ENCODE data around the gene SETX.
A peak's percentile ranks its signal among the peaks of the same experiment; 100 is the strongest.

The SETX gene, protein sequence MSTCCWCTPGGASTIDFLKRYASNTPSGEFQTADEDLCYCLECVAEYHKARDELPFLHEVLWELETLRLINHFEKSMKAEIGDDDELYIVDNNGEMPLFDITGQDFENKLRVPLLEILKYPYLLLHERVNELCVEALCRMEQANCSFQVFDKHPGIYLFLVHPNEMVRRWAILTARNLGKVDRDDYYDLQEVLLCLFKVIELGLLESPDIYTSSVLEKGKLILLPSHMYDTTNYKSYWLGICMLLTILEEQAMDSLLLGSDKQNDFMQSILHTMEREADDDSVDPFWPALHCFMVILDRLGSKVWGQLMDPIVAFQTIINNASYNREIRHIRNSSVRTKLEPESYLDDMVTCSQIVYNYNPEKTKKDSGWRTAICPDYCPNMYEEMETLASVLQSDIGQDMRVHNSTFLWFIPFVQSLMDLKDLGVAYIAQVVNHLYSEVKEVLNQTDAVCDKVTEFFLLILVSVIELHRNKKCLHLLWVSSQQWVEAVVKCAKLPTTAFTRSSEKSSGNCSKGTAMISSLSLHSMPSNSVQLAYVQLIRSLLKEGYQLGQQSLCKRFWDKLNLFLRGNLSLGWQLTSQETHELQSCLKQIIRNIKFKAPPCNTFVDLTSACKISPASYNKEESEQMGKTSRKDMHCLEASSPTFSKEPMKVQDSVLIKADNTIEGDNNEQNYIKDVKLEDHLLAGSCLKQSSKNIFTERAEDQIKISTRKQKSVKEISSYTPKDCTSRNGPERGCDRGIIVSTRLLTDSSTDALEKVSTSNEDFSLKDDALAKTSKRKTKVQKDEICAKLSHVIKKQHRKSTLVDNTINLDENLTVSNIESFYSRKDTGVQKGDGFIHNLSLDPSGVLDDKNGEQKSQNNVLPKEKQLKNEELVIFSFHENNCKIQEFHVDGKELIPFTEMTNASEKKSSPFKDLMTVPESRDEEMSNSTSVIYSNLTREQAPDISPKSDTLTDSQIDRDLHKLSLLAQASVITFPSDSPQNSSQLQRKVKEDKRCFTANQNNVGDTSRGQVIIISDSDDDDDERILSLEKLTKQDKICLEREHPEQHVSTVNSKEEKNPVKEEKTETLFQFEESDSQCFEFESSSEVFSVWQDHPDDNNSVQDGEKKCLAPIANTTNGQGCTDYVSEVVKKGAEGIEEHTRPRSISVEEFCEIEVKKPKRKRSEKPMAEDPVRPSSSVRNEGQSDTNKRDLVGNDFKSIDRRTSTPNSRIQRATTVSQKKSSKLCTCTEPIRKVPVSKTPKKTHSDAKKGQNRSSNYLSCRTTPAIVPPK (N-terminal part only)

GRCh38 chr9:132354637-132355355 is at the start of gene SETX:
SETX (minus strand) TSS chr9:132354986; CDS start chr9:132349428, 5,558 bp downstream.
- Histone ChIP-seq H3K27ac (peak within 1 kb of the TSS; percentile 89), H3K9me3 (ENCODE audit: low read depth, low read length) (no peaks in the 10 kb centered on the region), H3K36me3 (ENCODE audit: insufficient read depth, low read length) (peaks cover 36% of the 10 kb centered on the region), H3K4me3 (peak within 1 kb of the TSS; percentile 95), H3K9ac (ENCODE audit: insufficient read length) (peak within 1 kb of the TSS; percentile 94)
- TF ChIP-seq POLR2AphosphoS5 (IDR thresholded peaks at IDR 0.05; ENCODE audit: borderline replicate concordance, low read depth, low read length) (peak; percentile 94), EZH2 (IDR thresholded peaks at IDR 0.05) (no peak)
- peak; percentile 8 for DNase-seq (ENCODE audit: low read depth, low spot score)

DNA sequence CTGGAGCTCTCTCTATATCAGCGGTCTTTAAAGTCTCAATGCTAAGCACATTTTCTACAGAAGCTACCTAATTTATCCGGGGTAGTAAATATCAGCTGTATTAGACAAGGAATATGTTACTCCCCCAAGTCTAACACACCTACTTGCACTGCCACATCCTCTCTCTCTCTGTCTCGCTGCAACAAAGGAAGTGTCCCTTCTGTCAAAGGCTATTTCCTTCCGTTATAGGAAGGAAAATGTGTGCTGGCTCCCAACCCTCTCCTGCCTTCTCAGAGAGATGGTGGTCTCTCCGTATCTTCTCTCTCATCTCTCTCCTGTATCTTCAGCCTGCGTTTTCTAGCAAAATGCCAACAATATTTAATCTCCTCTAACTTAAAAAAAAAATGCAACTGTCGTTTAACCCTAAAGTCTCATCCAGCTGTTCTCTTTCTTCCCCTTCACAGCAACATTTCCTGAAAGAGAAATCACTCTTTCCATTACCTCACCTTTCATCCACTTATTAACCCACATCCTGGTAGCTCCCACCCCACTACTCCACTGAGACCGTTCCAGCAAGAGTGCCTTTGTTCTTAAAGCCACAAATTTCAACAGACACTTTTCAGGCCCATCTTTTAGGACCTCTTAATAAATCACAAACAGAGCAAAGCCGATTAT is 49.6 kb upstream of the SETX start:
- no peak for DNase-seq (ENCODE audit: low read depth, low spot score)
- H3K9me3 ChIP-seq (ENCODE audit: low read depth, low read length) = no peaks in the 10 kb centered on the region
- H3K36me3 ChIP-seq (ENCODE audit: insufficient read depth, low read length) = peaks cover 34% of the 10 kb centered on the region
- H3K9ac ChIP-seq (ENCODE audit: insufficient read length) = no peak overlapping the region
- no peak overlapping the region for H3K27ac ChIP-seq
- no peak overlapping the region for H3K4me3 ChIP-seq
- TF ChIP-seq EZH2 (IDR thresholded peaks at IDR 0.05) (no peak), FOXP2 (optimal IDR thresholded peaks at IDR 0.05; ENCODE audit: control extremely low read depth, extremely low read length, insufficient read depth) (no peak), POLR2AphosphoS5 (IDR thresholded peaks at IDR 0.05; ENCODE audit: borderline replicate concordance, low read depth, low read length) (no peak)

GRCh38 chr9:132401824-132402223 is 47.0 kb upstream of the SETX start:
- Histone ChIP-seq H3K27ac (no peak overlapping the region), H3K36me3 (ENCODE audit: insufficient read depth, low read length) (peaks cover 52% of the 10 kb centered on the region)
- no peak for DNase-seq (ENCODE audit: low read depth, low spot score)

GRCh38 chr9:132395560-132395959 is 40.8 kb upstream of the SETX start:
- H3K27ac ChIP-seq = no peak overlapping the region
- DNase-seq (ENCODE audit: low read depth, low spot score) = no peak
- no peaks in the 10 kb centered on the region for H3K9me3 ChIP-seq (ENCODE audit: low read depth, low read length)
- H3K4me3 ChIP-seq = no peak overlapping the region
- H3K9ac ChIP-seq (ENCODE audit: insufficient read length) = no peak overlapping the region
- TF ChIP-seq POLR2AphosphoS5 (IDR thresholded peaks at IDR 0.05; ENCODE audit: borderline replicate concordance, low read depth, low read length) (no peak), EZH2 (IDR thresholded peaks at IDR 0.05) (no peak), FOXP2 (optimal IDR thresholded peaks at IDR 0.05; ENCODE audit: control extremely low read depth, extremely low read length, insufficient read depth) (no peak)
- peaks cover 76% of the 10 kb centered on the region for H3K36me3 ChIP-seq (ENCODE audit: insufficient read depth, low read length)

More at GRCh38 chr9:132401824-132402223, 47.0 kb upstream of the SETX start:
- Histone ChIP-seq H3K4me3 (no peak overlapping the region), H3K9ac (ENCODE audit: insufficient read length) (no peak overlapping the region), H3K9me3 (ENCODE audit: low read depth, low read length) (no peaks in the 10 kb centered on the region)
- TF ChIP-seq EZH2 (IDR thresholded peaks at IDR 0.05) (no peak), POLR2AphosphoS5 (IDR thresholded peaks at IDR 0.05; ENCODE audit: borderline replicate concordance, low read depth, low read length) (no peak), FOXP2 (optimal IDR thresholded peaks at IDR 0.05; ENCODE audit: control extremely low read depth, extremely low read length, insufficient read depth) (no peak)

- Histone ChIP-seq H3K36me3 (ENCODE audit: insufficient read depth, low read length) (peaks cover 89% of the 10 kb centered on the region), H3K9me3 (ENCODE audit: low read depth, low read length) (no peaks in the 10 kb centered on the region), H3K27ac (no peak overlapping the region)
These were observed 36.7 kb upstream of the SETX start for GRCh38 chr9:132391449-132391848.

GRCh38 chr9:132390966-132391365 is 36.2 kb upstream of the SETX start:
- no peak for DNase-seq (ENCODE audit: low read depth, low spot score)
- H3K9me3 ChIP-seq (ENCODE audit: low read depth, low read length) = no peaks in the 10 kb centered on the region
- H3K4me3 ChIP-seq = no peak overlapping the region
- H3K36me3 ChIP-seq (ENCODE audit: insufficient read depth, low read length) = peaks cover 87% of the 10 kb centered on the region
- no peak for TF ChIP-seq EZH2 (IDR thresholded peaks at IDR 0.05)
- no peak for TF ChIP-seq POLR2AphosphoS5 (IDR thresholded peaks at IDR 0.05; ENCODE audit: borderline replicate concordance, low read depth, low read length)
- no peak for TF ChIP-seq FOXP2 (optimal IDR thresholded peaks at IDR 0.05; ENCODE audit: control extremely low read depth, extremely low read length, insufficient read depth)
- no peak overlapping the region for H3K9ac ChIP-seq (ENCODE audit: insufficient read length)
- H3K27ac ChIP-seq = no peak overlapping the region

More at GRCh38 chr9:132391449-132391848, 36.7 kb upstream of the SETX start:
- TF ChIP-seq POLR2AphosphoS5 (IDR thresholded peaks at IDR 0.05; ENCODE audit: borderline replicate concordance, low read depth, low read length) = no peak
- TF ChIP-seq EZH2 (IDR thresholded peaks at IDR 0.05) = no peak
- no peak for TF ChIP-seq FOXP2 (optimal IDR thresholded peaks at IDR 0.05; ENCODE audit: control extremely low read depth, extremely low read length, insufficient read depth)
- Histone ChIP-seq H3K9ac (ENCODE audit: insufficient read length) (no peak overlapping the region), H3K4me3 (no peak overlapping the region)
- DNase-seq (ENCODE audit: low read depth, low spot score) = no peak

DNA sequence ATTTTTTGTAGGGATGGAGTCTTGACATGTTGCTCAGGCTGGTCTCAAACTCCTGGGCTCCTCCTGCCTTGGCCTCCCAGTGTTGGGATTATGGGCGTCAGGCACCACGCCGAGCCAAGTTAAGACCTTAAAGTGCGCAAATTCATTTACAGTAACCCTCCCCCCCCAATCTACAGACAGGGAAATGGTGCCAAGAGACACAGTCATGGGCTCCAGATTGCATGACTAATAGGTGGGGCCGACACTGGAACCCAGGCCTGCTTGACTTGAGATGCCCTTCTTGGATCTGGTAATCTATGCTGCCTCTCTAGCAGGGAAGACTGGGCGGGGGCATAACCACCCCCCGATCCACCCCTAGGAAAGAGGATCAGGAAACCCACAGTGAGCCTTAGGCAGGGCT is 32.3 kb upstream of the SETX start:
- peaks cover 79% of the 10 kb centered on the region for H3K36me3 ChIP-seq (ENCODE audit: insufficient read depth, low read length)
- H3K27ac ChIP-seq = no peak overlapping the region
- no peak overlapping the region for H3K4me3 ChIP-seq
- H3K9ac ChIP-seq (ENCODE audit: insufficient read length) = no peak overlapping the region
- H3K9me3 ChIP-seq (ENCODE audit: low read depth, low read length) = no peaks in the 10 kb centered on the region
- TF ChIP-seq FOXP2 (optimal IDR thresholded peaks at IDR 0.05; ENCODE audit: control extremely low read depth, extremely low read length, insufficient read depth) (no peak), EZH2 (IDR thresholded peaks at IDR 0.05) (no peak), POLR2AphosphoS5 (IDR thresholded peaks at IDR 0.05; ENCODE audit: borderline replicate concordance, low read depth, low read length) (no peak)
- DNase-seq (ENCODE audit: low read depth, low spot score) = no peak

Measured in SK-N-MC (cell line).